Lower lobe of right lung (tissue), 2 donors: ENCODE measurements around the gene IRS2. TPM values are rescaled to one million over a fixed set of nuclear protein-coding genes. Genes with fewer than 3 reads are reported as not detected.

ENCODE experiments used
- ATAC-seq, 2 donors: fragments of 200-7000 bp; cut with Tn5 transposase; one replicate each; pipeline ENCODE4 v1.9.1; 2020 to 2022; ENCODE audit warnings: mild to moderate bottlenecking in 2 of 2, moderate library complexity in 2 of 2
- DNase-seq: peaks from one replicate; pipeline ENCODE4 v3.0.0-alpha.2; 2020
- H3K27ac ChIP-seq: fragments of 200-600 bp; one replicate; pipeline ENCODE4 v1.8.0; 2022
- H3K27me3 ChIP-seq: fragments of 200-600 bp; one replicate; pipeline ENCODE4 v1.8.0; 2022; ENCODE audit warnings: low read depth
- H3K36me3 ChIP-seq: fragments of 200-600 bp; one replicate; pipeline ENCODE4 v1.8.0; 2022; ENCODE audit warnings: mild to moderate bottlenecking
- H3K4me1 ChIP-seq: fragments of 200-600 bp; one replicate; pipeline ENCODE4 v1.8.0; 2022
- H3K4me3 ChIP-seq: fragments of 200-600 bp; one replicate; pipeline ENCODE4 v1.8.0; 2022; ENCODE audit warnings: mild to moderate bottlenecking
- H3K9me3 ChIP-seq: fragments of 200-600 bp; one replicate; pipeline ENCODE4 v1.8.0; 2022
- CTCF ChIP-seq: fragments of 200-600 bp; IDR thresholded peaks from one replicate; pipeline ENCODE4 v1.8.0; 2022; ENCODE audit warnings: antibody characterized with exemption, mild to moderate bottlenecking
- intact Hi-C: fragments of 100-400 bp; cut with DNase I; formaldehyde crosslinking; loops from one replicate; pipeline ENCODE4 v1.11.0; 2022
- total RNA-seq: library from RNA; stranded (reverse); fragmentation: NEBNext Ultra II Directional; extraction: Animal tissue kit (Norgen Biotek cat#: 25700); gene quantifications from one replicate; pipeline ENCODE4 v1.2.1, GENCODE V29; 2021
- donor health status: DM: no; HTN: yes; CAD: no; lungs with severe emphysema.

IRS2 gene
- total RNA-seq, 1 donor from 2014 or later = 34.0 TPM

- intact Hi-C loops = no loop called here
- Histone ChIP-seq H3K27ac (no peak overlapping the region), H3K4me1 (no peaks in the 10 kb centered on the region), H3K36me3 (no peaks in the 10 kb centered on the region), H3K9me3 (no peaks in the 10 kb centered on the region), H3K27me3 (no peaks in the 10 kb centered on the region), H3K4me3 (no peak overlapping the region)
- ATAC-seq = no peak
- no peak for TF ChIP-seq CTCF
- no peak for DNase-seq
These were observed 63.3 kb downstream of the IRS2 start for GRCh38 chr13:109723046-109723445.

- no peak for TF ChIP-seq CTCF
- no peaks in the 10 kb centered on the region for H3K4me1 ChIP-seq
- ATAC-seq = no peak
These were observed 64.3 kb downstream of the IRS2 start for GRCh38 chr13:109722068-109722467.

GRCh38 chr13:109720758-109721184 lies 65.6 kb downstream of the IRS2 start:
- H3K4me1 ChIP-seq = no peaks in the 10 kb centered on the region
- H3K27me3 ChIP-seq = no peaks in the 10 kb centered on the region
- no peaks in the 10 kb centered on the region for H3K36me3 ChIP-seq
- intact Hi-C loops = no loop called here
- H3K9me3 ChIP-seq = no peaks in the 10 kb centered on the region
- H3K27ac ChIP-seq = no peak overlapping the region
- DNase-seq = no peak
- TF ChIP-seq CTCF = no peak
- peak in 1 of 2 donors; percentile 70 for ATAC-seq
- H3K4me3 ChIP-seq = no peak overlapping the region

More at GRCh38 chr13:109722068-109722467, 64.3 kb downstream of the IRS2 start:
- Histone ChIP-seq H3K27ac (no peak overlapping the region), H3K4me3 (no peak overlapping the region), H3K27me3 (no peaks in the 10 kb centered on the region), H3K36me3 (no peaks in the 10 kb centered on the region), H3K9me3 (no peaks in the 10 kb centered on the region)
- DNase-seq = no peak
- intact Hi-C loops = no loop called here

GRCh38 chr13:109719962-109720646 lies 66.3 kb downstream of the IRS2 start:
- TF ChIP-seq CTCF = no peak
- DNase-seq = no peak
- Histone ChIP-seq H3K27me3 (no peaks in the 10 kb centered on the region), H3K4me3 (no peak overlapping the region), H3K4me1 (no peaks in the 10 kb centered on the region), H3K27ac (no peak overlapping the region), H3K36me3 (no peaks in the 10 kb centered on the region), H3K9me3 (no peaks in the 10 kb centered on the region)
- ATAC-seq = no peak
- intact Hi-C loops = no loop called here

- no peaks in the 10 kb centered on the region for H3K27me3 ChIP-seq
These were observed 67.7 kb downstream of the IRS2 start for GRCh38 chr13:109718726-109719125.

More at GRCh38 chr13:109718726-109719125, 67.7 kb downstream of the IRS2 start:
- no peak overlapping the region for H3K4me3 ChIP-seq
- no peak for ATAC-seq
- no peak for DNase-seq
- no peak overlapping the region for H3K27ac ChIP-seq
- TF ChIP-seq CTCF = no peak
- no peaks in the 10 kb centered on the region for H3K4me1 ChIP-seq
- H3K36me3 ChIP-seq = no peaks in the 10 kb centered on the region
- no peaks in the 10 kb centered on the region for H3K9me3 ChIP-seq
- intact Hi-C loops = no loop called here
